Ascending aorta (tissue), 2 donors: ENCODE results near the gene SIVA1. TPM values are rescaled to one million over a fixed set of nuclear protein-coding genes. Genes with fewer than 3 reads are reported as not detected.
A peak's percentile ranks its signal among the peaks of the same experiment; 100 is the strongest.

Experiments used
- DNase-seq, 2 donors: peaks; one replicate each; pipeline ENCODE4 v3.0.0-alpha.2; 2019; ENCODE audit warnings: low spot score in 2 of 2
- H3K27ac ChIP-seq, 2 donors: fragments of 200-600 bp; sonication (generic); one replicate each; pipeline ENCODE4 v1.5.1; 2016 to 2017; ENCODE audit warnings: mild to moderate bottlenecking in 1 of 2
- H3K27me3 ChIP-seq: fragments of 200-600 bp; sonication (generic); one replicate; pipeline ENCODE4 v1.5.1; 2017
- H3K36me3 ChIP-seq, 2 donors: fragments of 200-600 bp; sonication (generic); one replicate each; pipeline ENCODE4 v1.5.1; 2016
- H3K4me1 ChIP-seq, 2 donors: fragments of 200-600 bp; sonication (generic); one replicate each; pipeline ENCODE4 v1.5.1; 2016 to 2017; ENCODE audit warnings: mild to moderate bottlenecking in 1 of 2
- H3K4me3 ChIP-seq, 2 donors: fragments of 200-600 bp; sonication (generic); one replicate each; pipeline ENCODE4 v1.5.1; 2016 to 2017; ENCODE audit warnings: mild to moderate bottlenecking in 1 of 2
- H3K9me3 ChIP-seq, 2 donors: fragments of 200-600 bp; sonication (generic); one replicate each; pipeline ENCODE4 v1.5.1; 2016
- CTCF ChIP-seq, 3 experiments: fragments of 200-600 bp in 2 of 3; fragments of 450-650 bp in 1 of 3; sonication (generic) in 2 of 3; IDR thresholded peaks; one replicate each; pipeline ENCODE4 v1.5.1; 2016 to 2019; ENCODE audit warnings: antibody characterized with exemption in 3 of 3, mild to moderate bottlenecking in 1 of 3, moderate library complexity in 1 of 3
- intact Hi-C: fragments of 100-400 bp; cut with DNase I; formaldehyde crosslinking; loops from one replicate; pipeline ENCODE4 v1.15.1; 2023
- total RNA-seq: library from RNA; depleted of rRNA; stranded (reverse); fragments of >200 nt; gene quantifications from one replicate; pipeline ENCODE4 v1.1.0, GENCODE V29; 2016

The SIVA1 gene
- total RNA-seq, 1 donor from 2014 or later, result 410 TPM

- DNase-seq, result no peak
- TF ChIP-seq CTCF (IDR thresholded peaks at IDR 0.05), result no peak
- Histone ChIP-seq H3K4me1 (peaks cover 10 to 24% of the 10 kb centered on the region in 2 donors), H3K9me3 (no peaks in the 10 kb centered on the region), H3K27me3 (no peaks in the 10 kb centered on the region), H3K27ac (peak overlapping the region in 1 of 2 donors; percentile 35), H3K36me3 (peaks cover 5 to 13% of the 10 kb centered on the region in 2 donors), H3K4me3 (no peak overlapping the region)
- intact Hi-C loops, result no loop called here
Observed at GRCh38 chr14:104785708-104786080, 32.7 kb downstream of the SIVA1 start.

DNA sequence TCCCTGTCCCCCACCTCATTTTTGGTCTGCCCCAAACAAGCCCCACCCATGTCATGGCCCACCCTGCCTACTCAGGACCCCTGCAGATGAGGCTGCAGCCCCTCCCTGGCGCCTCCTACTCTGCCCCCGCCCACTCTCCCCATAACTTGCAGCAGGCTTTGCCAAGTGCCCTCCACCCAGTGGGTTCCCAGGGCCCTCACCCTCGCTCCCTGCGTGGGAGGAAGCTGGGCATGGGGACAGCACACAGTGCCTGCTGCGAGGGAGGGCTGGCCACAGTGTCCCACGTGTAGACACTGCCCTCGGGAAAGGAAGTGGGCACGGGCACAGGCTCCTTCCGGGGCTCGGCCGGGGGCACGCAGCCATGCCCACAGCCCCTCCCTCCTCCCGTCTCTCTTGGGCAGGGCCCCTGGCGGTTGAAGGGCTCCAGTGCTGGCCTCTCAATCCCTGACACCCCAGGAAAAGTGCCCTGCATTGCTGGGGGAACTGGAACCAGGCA lies 33.2 kb downstream of the SIVA1 start:
- Histone ChIP-seq H3K27me3 (no peaks in the 10 kb centered on the region), H3K36me3 (peaks cover 6 to 13% of the 10 kb centered on the region in 2 donors), H3K4me3 (no peak overlapping the region), H3K27ac (peak overlapping the region in 1 of 2 donors; percentile 35), H3K9me3 (no peaks in the 10 kb centered on the region), H3K4me1 (peaks cover 10 to 24% of the 10 kb centered on the region in 2 donors)
- intact Hi-C loops, result no loop called here
- no peak for TF ChIP-seq CTCF (IDR thresholded peaks at IDR 0.05)
- no peak for DNase-seq

GRCh38 chr14:104786726-104787675 lies 34.1 kb downstream of the SIVA1 start:
- DNase-seq, result no peak
- Histone ChIP-seq H3K27ac (peak overlapping the region; percentile 35 to 45), H3K9me3 (no peaks in the 10 kb centered on the region), H3K4me1 (peaks cover 10 to 28% of the 10 kb centered on the region in 2 donors), H3K36me3 (peaks cover 7 to 14% of the 10 kb centered on the region in 2 donors), H3K27me3 (no peaks in the 10 kb centered on the region), H3K4me3 (no peak overlapping the region)
- intact Hi-C loops, result no loop called here
- TF ChIP-seq CTCF (IDR thresholded peaks at IDR 0.05), result no peak

- DNase-seq, result no peak
- Histone ChIP-seq H3K27me3 (no peaks in the 10 kb centered on the region), H3K4me3 (no peak overlapping the region), H3K4me1 (peaks cover 15 to 35% of the 10 kb centered on the region in 2 donors), H3K27ac (peak overlapping the region in 1 of 2 donors; percentile 45), H3K36me3 (peaks cover 7 to 14% of the 10 kb centered on the region in 2 donors), H3K9me3 (no peaks in the 10 kb centered on the region)
- intact Hi-C loops, result no loop called here
- TF ChIP-seq CTCF (IDR thresholded peaks at IDR 0.05), result no peak
Observed at GRCh38 chr14:104787736-104788135, 34.8 kb downstream of the SIVA1 start.

GRCh38 chr14:104788161-104788818 lies 35.3 kb downstream of the SIVA1 start:
- Histone ChIP-seq H3K9me3 (no peaks in the 10 kb centered on the region), H3K27me3 (no peaks in the 10 kb centered on the region), H3K27ac (peak overlapping the region in 1 of 2 donors; percentile 45), H3K4me3 (no peak overlapping the region), H3K36me3 (peaks cover 7 to 14% of the 10 kb centered on the region in 2 donors), H3K4me1 (peaks cover 20 to 41% of the 10 kb centered on the region in 2 donors)
- no peak for TF ChIP-seq CTCF (IDR thresholded peaks at IDR 0.05)
- intact Hi-C loops, result no loop called here
- DNase-seq, result no peak
